H1 (cell line): ENCODE measurements around the gene TTC28. TPM values are rescaled to one million over a fixed set of nuclear protein-coding genes. Genes with fewer than 3 reads are reported as not detected.

Experiments
- CTCF ChIA-PET: fragments of 300-600 bp; sonication (Branson Sonifier 250); formaldehyde crosslinking; loops from one replicate; lab custom pipeline; 2021; ENCODE audit not compliant: partially characterized antibody; lab: Charles Lee
- POLR2A ChIA-PET: fragments of 300-600 bp; sonication (Branson Sonifier 250); formaldehyde crosslinking; loops from one replicate; lab custom pipeline; 2021; ENCODE audit warnings: inconsistent platforms; ENCODE audit not compliant: partially characterized antibody; lab: Charles Lee
- DNase-seq, 2 experiments: peaks; one replicate each; pipeline versions ENCODE4 v3.0.0 to v3.0.0-alpha.2; 2010 to 2022; ENCODE audit warnings: low spot score in 2 of 2, low read depth in 1 of 2, mixed read lengths in 1 of 2
- FAIRE-seq: peaks from 2 replicates; lab custom pipeline; 2011; peaks lifted over from hg19 to GRCh38; lab: Jason Lieb, UNC
- H2AFZ ChIP-seq: 2 replicates; pipeline ENCODE4 v1.8.1; 2012; ENCODE audit warnings: low read length, inconsistent platforms
- H2AK5ac ChIP-seq: 2 replicates; pipeline ENCODE4 v1.6.1; 2013; ENCODE audit warnings: low read depth, low read length
- H2BK120ac ChIP-seq: replicated peaks from 2 replicates; pipeline ENCODE3; 2013; ENCODE audit warnings: low read depth, low read length, inconsistent platforms
- H2BK12ac ChIP-seq: 2 replicates; pipeline ENCODE4 v1.6.1; 2013; ENCODE audit warnings: low read depth, low read length
- H2BK15ac ChIP-seq: 2 replicates; pipeline ENCODE4 v1.6.1; 2013; ENCODE audit warnings: low read length
- H2BK20ac ChIP-seq: 2 replicates; pipeline ENCODE4 v1.6.1; 2013; ENCODE audit warnings: low read length
- H2BK5ac ChIP-seq: 2 replicates; pipeline ENCODE4 v1.6.1; 2013; ENCODE audit warnings: low read depth, low read length
- H3K14ac ChIP-seq: 2 replicates; pipeline ENCODE4 v1.6.1; 2013; ENCODE audit warnings: inconsistent platforms; ENCODE audit not compliant: insufficient read length
- H3K18ac ChIP-seq: 2 replicates; pipeline ENCODE4 v1.6.1; 2013; ENCODE audit warnings: low read length; ENCODE audit errors: extremely low read depth
- H3K23ac ChIP-seq: 2 replicates; pipeline ENCODE4 v1.6.1; 2013; ENCODE audit warnings: inconsistent platforms; ENCODE audit not compliant: insufficient read length
- H3K23me2 ChIP-seq: 2 replicates; pipeline ENCODE4 v1.6.1; 2013; ENCODE audit warnings: low read depth, low read length
- H3K27ac ChIP-seq: 2 replicates; pipeline ENCODE4 v1.6.1; 2011; ENCODE audit warnings: low read depth, low read length, inconsistent platforms
- H3K27me3 ChIP-seq, 4 experiments: replicated peaks in 1 of 4; 1 replicate in 1 of 4; 2 replicates in 3 of 4; pipeline versions ENCODE4 v1.6.1 to v1.8.1; 2011 to 2013; ENCODE audit warnings: low read length in 3 of 4, mild to moderate bottlenecking in 3 of 4, inconsistent platforms in 2 of 4, mixed read lengths in 2 of 4, moderate library complexity in 1 of 4; ENCODE audit not compliant: control insufficient read depth in 3 of 4, insufficient read depth in 3 of 4; ENCODE audit errors: extremely low read depth in 1 of 4
- H3K36me3 ChIP-seq, 4 experiments: 2 replicates each; pipeline versions ENCODE4 v1.6.1 to v1.8.1; 2011 to 2013; ENCODE audit warnings: mild to moderate bottlenecking in 4 of 4, low read length in 3 of 4, moderate library complexity in 2 of 4, control low read depth in 1 of 4, inconsistent platforms in 1 of 4; ENCODE audit not compliant: insufficient read depth in 4 of 4, control insufficient read depth in 2 of 4
- H3K4ac ChIP-seq: replicated peaks from 2 replicates; pipeline ENCODE3; 2013; ENCODE audit warnings: low read length, low read depth, mixed read lengths, inconsistent platforms; ENCODE audit not compliant: insufficient read length
- H3K4me1 ChIP-seq, 4 experiments: replicated peaks in 1 of 4; 1 replicate in 1 of 4; 2 replicates in 3 of 4; pipeline versions ENCODE4 v1.6.1 to v1.8.1; 2011 to 2013; ENCODE audit warnings: low read length in 3 of 4, inconsistent platforms in 2 of 4, mixed read lengths in 1 of 4; ENCODE audit not compliant: insufficient read depth in 4 of 4, control insufficient read depth in 3 of 4
- H3K4me2 ChIP-seq, 2 experiments: 2 replicates each; pipeline versions ENCODE4 v1.6.1 to v1.8.1; 2011 to 2013; ENCODE audit warnings: low read depth in 2 of 2, low read length in 2 of 2, control low read depth in 1 of 2, inconsistent platforms in 1 of 2, mild to moderate bottlenecking in 1 of 2; ENCODE audit not compliant: insufficient read depth in 1 of 2
- H3K4me3 ChIP-seq, 4 experiments: fragments of 200-600, 300-600 bp in 1 of 4; sonication (generic), shearing (Covaris generic), sonication (Bioruptor Twin) in 1 of 4; 2 replicates each; pipeline versions ENCODE4 v1.5.1 to v1.8.1; 2011 to 2016; ENCODE audit warnings: low read length in 4 of 4, low read depth in 3 of 4, control low read depth in 2 of 4, inconsistent platforms in 2 of 4, mild to moderate bottlenecking in 2 of 4, mixed read lengths in 1 of 4, moderate library complexity in 1 of 4; ENCODE audit not compliant: insufficient read depth in 2 of 4; ENCODE audit errors: extremely low read depth in 1 of 4
- H3K56ac ChIP-seq: replicated peaks from 2 replicates; pipeline ENCODE3; 2013; ENCODE audit warnings: low read depth, mild to moderate bottlenecking, mixed read lengths, low read length, inconsistent platforms; ENCODE audit not compliant: insufficient read length
- H3K79me1 ChIP-seq: 2 replicates; pipeline ENCODE4 v1.6.1; 2013; ENCODE audit warnings: low read depth, low read length, control low read depth
- H3K79me2 ChIP-seq, 2 experiments: 2 replicates each; pipeline versions ENCODE4 v1.6.1 to v1.8.1; 2012 to 2013; ENCODE audit warnings: low read length in 2 of 2, mild to moderate bottlenecking in 2 of 2, inconsistent platforms in 1 of 2; ENCODE audit not compliant: insufficient read depth in 2 of 2, control insufficient read depth in 1 of 2
- H3K9ac ChIP-seq, 4 experiments: replicated peaks in 1 of 4; 1 replicate in 1 of 4; 2 replicates in 3 of 4; pipeline versions ENCODE4 v1.6.1 to v1.8.1; 2011 to 2013; ENCODE audit warnings: low read depth in 3 of 4, low read length in 3 of 4, control low read depth in 2 of 4, mild to moderate bottlenecking in 2 of 4, moderate library complexity in 2 of 4, inconsistent platforms in 1 of 4; ENCODE audit errors: extremely low read depth in 1 of 4
- H3K9me3 ChIP-seq, 2 experiments: 2 replicates each; pipeline versions ENCODE4 v1.6.1 to v1.8.1; 2012 to 2013; ENCODE audit warnings: mild to moderate bottlenecking in 2 of 2, moderate library complexity in 2 of 2, control low read depth in 1 of 2, inconsistent platforms in 1 of 2, low read depth in 1 of 2, low read length in 1 of 2, mixed read lengths in 1 of 2; ENCODE audit not compliant: insufficient read depth in 2 of 2
- H4K20me1 ChIP-seq, 2 experiments: replicated peaks in 1 of 2; 2 replicates each; pipeline versions ENCODE3 to v1.8.1; 2011 to 2013; ENCODE audit warnings: inconsistent platforms in 2 of 2, low read length in 2 of 2, mild to moderate bottlenecking in 1 of 2; ENCODE audit not compliant: insufficient read depth in 2 of 2, control insufficient read depth in 1 of 2
- H4K5ac ChIP-seq: 2 replicates; pipeline ENCODE4 v1.6.1; 2013; ENCODE audit warnings: low read length, low read depth, mixed read lengths, inconsistent platforms; ENCODE audit not compliant: insufficient read length
- H4K8ac ChIP-seq: 2 replicates; pipeline ENCODE4 v1.8.0; 2013; ENCODE audit warnings: mild to moderate bottlenecking, moderate library complexity, low read length, inconsistent platforms; ENCODE audit not compliant: insufficient read depth; ENCODE audit errors: extremely low read depth
- H4K91ac ChIP-seq: replicated peaks from 2 replicates; pipeline ENCODE3; 2013; ENCODE audit warnings: low read length, mixed read lengths, inconsistent platforms; ENCODE audit not compliant: insufficient read length
- BACH1 ChIP-seq: IDR thresholded peaks from 2 replicates; pipeline ENCODE4 v1.6.1; 2012; ENCODE audit warnings: low read length, improper control_type of control experiment
- CTBP2 ChIP-seq: IDR thresholded peaks from 2 replicates; pipeline ENCODE4 v1.7.0; 2011; ENCODE audit warnings: borderline replicate concordance, mild to moderate bottlenecking, moderate library complexity, mixed read lengths, low read length; ENCODE audit not compliant: insufficient read depth, insufficient read length
- JUND ChIP-seq: IDR thresholded peaks from 2 replicates; pipeline ENCODE4 v1.6.1; 2011; ENCODE audit warnings: mild to moderate bottlenecking, improper control_type of control experiment, low read length
- NRF1 ChIP-seq: IDR thresholded peaks from 2 replicates; pipeline ENCODE4 v1.6.1; 2011; ENCODE audit warnings: mild to moderate bottlenecking, low read depth, low read length, improper control_type of control experiment
- POLR2AphosphoS5 ChIP-seq: IDR thresholded peaks from 2 replicates; pipeline ENCODE4 v1.6.1; 2011; ENCODE audit warnings: low read depth, low read length
- RAD21 ChIP-seq, 2 experiments: IDR thresholded peaks in 1 of 2; conservative IDR thresholded peaks in 1 of 2; 2 replicates each; pipeline ENCODE4 v1.6.1; 2011; ENCODE audit warnings: low read depth in 2 of 2, low read length in 2 of 2, improper control_type of control experiment in 1 of 2, inconsistent platforms in 1 of 2, mild to moderate bottlenecking in 1 of 2, moderate library complexity in 1 of 2
- RXRA ChIP-seq: IDR thresholded peaks from 2 replicates; pipeline ENCODE4 v1.6.1; 2011; ENCODE audit warnings: low read depth, mild to moderate bottlenecking, low read length, moderate library complexity; ENCODE audit not compliant: insufficient read depth
- WGBS, 2 experiments: shearing (Covaris generic) in 1 of 2; methylation state at CpG; one replicate each; pipeline versions ENCODE4 v1.1.6 to v1.1.7; 2013 to 2015; ENCODE audit warnings: low lambda C conversion rate in 2 of 2, mixed read lengths in 2 of 2, inconsistent platforms in 1 of 2, low coverage in 1 of 2, missing lambda C conversion rate in 1 of 2; ENCODE audit not compliant: insufficient replicate concordance in 2 of 2, insufficient coverage in 1 of 2, insufficient read length in 1 of 2; ENCODE audit errors: extremely low coverage in 1 of 2, missing lambda C conversion rate in 1 of 2; 5-methylcytosine and 5-hydroxymethylcytosine counted together
- polyA plus RNA-seq, 7 experiments: library from polyadenylated mRNA; depleted of rRNA in 3 of 7; stranded (reverse) in 5 of 7; unstranded in 2 of 7; fragments of >200 nt in 5 of 7; fragments of 200-250 nt in 2 of 7; gene quantifications; 1 replicate in 5 of 7; 2 replicates in 1 of 7; 4 replicates in 1 of 7; pipeline versions ENCODE4 v1.2.1 to v1.2.3, GENCODE V29; 2011 to 2013; ENCODE audit warnings: missing spikeins in 2 of 7, mixed read lengths in 2 of 7
- total RNA-seq: library from RNA; stranded (reverse); fragmentation: NEBNext Ultra II Directional; extraction: Animal tissue kit (Norgen Biotek cat#: 25700); gene quantifications from 2 replicates; pipeline ENCODE4 v1.2.1, GENCODE V29; 2021
- TF ChIP-seq, protein P1 (sequence below): IDR thresholded peaks from 2 replicates; pipeline ENCODE4 v1.6.1; 2012; ENCODE audit warnings: inconsistent platforms

TTC28 gene
- total and polyA plus RNA-seq, 2 of the 8 experiments (the other 6 are each of a cell fraction or from before 2014, with no cell fraction given) = 2.6 to 12.6 TPM

DNA sequence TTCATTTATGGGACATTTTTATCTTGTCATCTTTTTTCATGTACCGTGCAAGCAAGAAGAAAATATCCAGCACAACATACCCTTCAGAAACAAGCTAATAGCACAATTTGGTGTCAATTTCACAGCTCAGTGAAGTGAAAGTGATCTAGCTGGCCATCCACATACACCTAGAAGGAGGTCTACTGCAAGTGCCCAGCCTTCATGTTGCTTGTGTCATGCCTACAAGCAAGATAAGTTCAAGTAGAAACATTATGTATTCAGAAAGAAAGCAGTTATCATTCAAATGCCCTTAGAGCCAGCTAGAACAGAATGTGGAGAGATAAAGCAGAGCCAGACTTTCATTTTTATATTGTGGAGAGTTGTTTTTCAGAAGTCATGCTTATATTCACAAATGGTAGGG is 434.9 kb downstream of the TTC28 start:
- Histone ChIP-seq H3K27ac (no peak overlapping the region), H2BK5ac (no peak overlapping the region), H2BK120ac (no peak overlapping the region), H3K14ac (no peak overlapping the region), H3K23me2 (no peaks in the 10 kb centered on the region), H3K4me3 (no peak overlapping the region), H2AK5ac (no peak overlapping the region), H3K4me2 (no peak overlapping the region), H4K5ac (no peak overlapping the region), H3K9me3 (no peaks in the 10 kb centered on the region), H2BK20ac (no peak overlapping the region), H3K79me2 (no peaks in the 10 kb centered on the region), H4K91ac (no peak overlapping the region), H2BK15ac (no peak overlapping the region), H3K18ac (no peak overlapping the region), H2AFZ (no peak overlapping the region), H3K23ac (no peak overlapping the region), H3K4ac (no peak overlapping the region), H3K36me3 (no peaks in the 10 kb centered on the region), H4K20me1 (no peaks in the 10 kb centered on the region), H3K9ac (no peak overlapping the region), H2BK12ac (no peak overlapping the region), H3K4me1 (no peaks in the 10 kb centered on the region), H3K27me3 (peaks cover 7 to 39% (median 17%) of the 10 kb centered on the region in 4 experiments), H3K56ac (no peak overlapping the region), H3K79me1 (no peaks in the 10 kb centered on the region), H4K8ac (no peak overlapping the region)
- ChIA-PET POLR2A (no interaction called here), CTCF (interaction anchor here (0.6 to 1.6 kb wide), 7 partner anchors 13 to 352 kb away, joined by 3 to 4 read pairs (median 3); no protein-coding TSS in a partner anchor)
- FAIRE-seq = no peak
- 100% methylated on average over 1 of the region's 1 CpG; no CpG with 5 or more reads in 1 of the 2 experiments for WGBS, 2 experiments
- TF ChIP-seq RXRA (no peak), POLR2AphosphoS5 (no peak), NRF1 (no peak), RAD21 (IDR thresholded peaks at IDR 0.05 in 1 of 2, conservative IDR thresholded peaks at IDR 0.05 in 1 of 2; ENCODE audit: low read depth in 2 of 2, low read length in 2 of 2) (no peak), JUND (no peak), CTBP2 (no peak), BACH1 (no peak)
- TF ChIP-seq, protein P1, sequence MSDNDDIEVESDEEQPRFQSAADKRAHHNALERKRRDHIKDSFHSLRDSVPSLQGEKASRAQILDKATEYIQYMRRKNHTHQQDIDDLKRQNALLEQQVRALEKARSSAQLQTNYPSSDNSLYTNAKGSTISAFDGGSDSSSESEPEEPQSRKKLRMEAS = no peak
- no peak for DNase-seq
